Measurements from ENCODE around the gene ATG3.

DNA sequence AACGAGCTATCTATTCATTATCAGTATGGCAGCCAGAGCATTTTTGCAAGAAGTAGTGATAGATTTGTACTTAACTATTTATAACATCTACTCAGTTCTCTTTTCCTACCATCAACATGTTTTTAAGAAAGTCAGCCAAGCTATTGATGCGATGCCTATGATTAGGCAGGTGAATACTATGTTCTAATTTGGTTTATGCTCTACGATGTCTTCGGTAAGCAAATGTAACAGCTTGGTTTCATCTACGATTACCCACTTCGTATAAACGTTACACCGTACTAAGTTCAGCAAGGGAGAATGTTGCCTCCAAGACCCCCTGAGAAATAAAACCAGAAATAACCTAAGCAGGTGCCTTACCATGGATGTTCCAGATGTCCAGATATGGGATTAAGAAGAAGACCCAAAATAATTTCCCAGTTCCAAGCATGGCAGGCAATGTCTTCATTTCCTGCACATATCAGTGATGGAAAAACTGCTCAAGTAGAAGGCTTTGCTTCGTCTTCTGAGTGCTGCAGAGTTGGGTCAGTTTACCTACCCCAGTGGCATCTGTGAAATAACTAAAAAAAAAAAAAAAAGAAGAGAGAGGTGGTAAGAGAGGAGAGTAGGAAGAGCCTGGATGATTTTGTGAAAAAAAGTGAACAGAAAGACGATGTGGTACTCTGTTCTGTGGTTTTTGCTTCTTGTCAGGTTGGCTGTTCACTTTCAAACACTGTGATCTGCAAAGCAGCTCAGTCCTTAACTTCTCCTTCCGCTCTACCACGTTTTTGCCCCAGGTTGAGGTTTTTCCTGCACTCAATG lies 62.6 kb downstream of the ATG3 start, which contains the start of gene BTLA:
- TF ChIP-seq, protein P1, sequence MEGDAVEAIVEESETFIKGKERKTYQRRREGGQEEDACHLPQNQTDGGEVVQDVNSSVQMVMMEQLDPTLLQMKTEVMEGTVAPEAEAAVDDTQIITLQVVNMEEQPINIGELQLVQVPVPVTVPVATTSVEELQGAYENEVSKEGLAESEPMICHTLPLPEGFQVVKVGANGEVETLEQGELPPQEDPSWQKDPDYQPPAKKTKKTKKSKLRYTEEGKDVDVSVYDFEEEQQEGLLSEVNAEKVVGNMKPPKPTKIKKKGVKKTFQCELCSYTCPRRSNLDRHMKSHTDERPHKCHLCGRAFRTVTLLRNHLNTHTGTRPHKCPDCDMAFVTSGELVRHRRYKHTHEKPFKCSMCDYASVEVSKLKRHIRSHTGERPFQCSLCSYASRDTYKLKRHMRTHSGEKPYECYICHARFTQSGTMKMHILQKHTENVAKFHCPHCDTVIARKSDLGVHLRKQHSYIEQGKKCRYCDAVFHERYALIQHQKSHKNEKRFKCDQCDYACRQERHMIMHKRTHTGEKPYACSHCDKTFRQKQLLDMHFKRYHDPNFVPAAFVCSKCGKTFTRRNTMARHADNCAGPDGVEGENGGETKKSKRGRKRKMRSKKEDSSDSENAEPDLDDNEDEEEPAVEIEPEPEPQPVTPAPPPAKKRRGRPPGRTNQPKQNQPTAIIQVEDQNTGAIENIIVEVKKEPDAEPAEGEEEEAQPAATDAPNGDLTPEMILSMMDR (IDR thresholded peaks at IDR 0.05; ENCODE audit: borderline replicate concordance, extremely low read depth, low read length, poor library complexity, severe bottlenecking): no peak
- no peak for TF ChIP-seq EZH2 (IDR thresholded peaks at IDR 0.05; ENCODE audit: borderline replicate concordance, low read depth, low read length, severe bottlenecking)
